GM12878 (cell line): Measurements from ENCODE around the gene ABCC11. TPM values are rescaled to one million over a fixed set of nuclear protein-coding genes. Genes with fewer than 3 reads are reported as not detected.

Experiments
- ATAC-seq: fragments of 200-7000 bp; cut with Tn5 transposase; 3 replicates; pipeline ENCODE4 v1.9.1; 2020; ENCODE audit warnings: mild to moderate bottlenecking, moderate library complexity
- BruUV-seq: library from RNA; stranded (reverse); fragments of 400-500 nt; replicated peaks from 2 replicates; lab custom pipeline; 2021; lab: Mats Ljungman, UMichigan
- CTCF ChIA-PET: fragments of 300-600 bp; sonication (Branson Sonifier 250); formaldehyde crosslinking; extraction: SDS; loops from one replicate; lab custom pipeline; 2021; ENCODE audit warnings: inconsistent platforms; lab: Yijun Ruan, JAX
- POLR2A ChIA-PET: fragments of 350-600 bp; formaldehyde crosslinking; extraction: SDS; loops from one replicate; lab custom pipeline; 2021; ENCODE audit warnings: inconsistent platforms; lab: Charles Lee
- RAD21 ChIA-PET: fragments of 300-600 bp; sonication (Branson Sonifier 250); formaldehyde crosslinking; loops from one replicate; lab custom pipeline; 2023; ENCODE audit warnings: antibody characterized with exemption; ENCODE audit not compliant: unreplicated experiment; lab: Charles Lee
- SMC1A ChIA-PET: fragments of 300-600 bp; sonication (Branson Sonifier 250); formaldehyde crosslinking; loops from one replicate; lab custom pipeline; 2023; ENCODE audit not compliant: unreplicated experiment, uncharacterized antibody; lab: Charles Lee
- DNase-seq: peaks from one replicate; pipeline ENCODE4 v3.0.0-alpha.2; 2011; ENCODE audit warnings: low read depth, low spot score
- FAIRE-seq: peaks from 3 replicates; lab custom pipeline; 2011; peaks lifted over from hg19 to GRCh38; lab: Jason Lieb, UNC
- H2AFZ ChIP-seq: 2 replicates; pipeline ENCODE4 v1.6.0; 2011; ENCODE audit warnings: low read depth, low read length, control low read depth; ENCODE audit not compliant: control insufficient read depth
- H3K27ac ChIP-seq: 2 replicates; pipeline ENCODE4 v1.5.1; 2011; ENCODE audit warnings: control low read depth; ENCODE audit not compliant: control insufficient read depth, insufficient read depth
- H3K27me3 ChIP-seq, 2 experiments: replicated peaks in 1 of 2; 2 replicates each; pipeline versions ENCODE4 v1.6.0 to v1.6.1; 2011; ENCODE audit warnings: low read length in 1 of 2; ENCODE audit not compliant: control insufficient read depth in 2 of 2, insufficient read depth in 2 of 2
- H3K36me3 ChIP-seq, 2 experiments: 2 replicates each; pipeline ENCODE4 v1.5.1; 2011; ENCODE audit warnings: low read length in 1 of 2; ENCODE audit not compliant: control insufficient read depth in 2 of 2, insufficient read depth in 2 of 2
- H3K4me1 ChIP-seq: 2 replicates; pipeline ENCODE4 v1.6.1; 2011; ENCODE audit warnings: mild to moderate bottlenecking, low read length, moderate library complexity, mixed read lengths; ENCODE audit not compliant: control insufficient read depth, insufficient read depth
- H3K4me2 ChIP-seq: 2 replicates; pipeline ENCODE4 v1.6.0; 2011; ENCODE audit warnings: control low read depth; ENCODE audit not compliant: control insufficient read depth, insufficient read depth
- H3K4me3 ChIP-seq: fragments of 200-600 bp; sonication (generic); 2 replicates; pipeline ENCODE4 v1.5.1; 2016
- H3K79me2 ChIP-seq: 2 replicates; pipeline ENCODE4 v1.6.0; 2011; ENCODE audit warnings: low read length; ENCODE audit not compliant: control insufficient read depth, insufficient read depth
- H3K9ac ChIP-seq: 2 replicates; pipeline ENCODE4 v1.8.0; 2011; ENCODE audit warnings: low read length, control low read depth, mixed read lengths; ENCODE audit not compliant: control insufficient read depth, insufficient read depth
- H3K9me3 ChIP-seq: replicated peaks from 3 replicates; pipeline ENCODE4 v1.5.1; 2011; ENCODE audit warnings: mild to moderate bottlenecking, low read length; ENCODE audit not compliant: control insufficient read depth, insufficient read depth
- H4K20me1 ChIP-seq: 2 replicates; pipeline ENCODE4 v1.6.0; 2011; ENCODE audit not compliant: control insufficient read depth, insufficient read depth
- BHLHE40 ChIP-seq, 2 experiments: fragments of 450-650 bp in 1 of 2; IDR thresholded peaks; 2 replicates each; pipeline ENCODE4 v1.6.1; 2011 to 2017; ENCODE audit warnings: low read depth in 2 of 2, borderline replicate concordance in 1 of 2, improper control_type of control experiment in 1 of 2, low read length in 1 of 2, mild to moderate bottlenecking in 1 of 2
- GABPA ChIP-seq: IDR thresholded peaks from 2 replicates; pipeline ENCODE4 v1.6.1; 2014; ENCODE audit warnings: antibody characterized with exemption, low read depth, mild to moderate bottlenecking, inconsistent platforms
- MEF2B ChIP-seq: fragments of 450-650 bp; IDR thresholded peaks from 2 replicates; pipeline ENCODE4 v1.6.1; 2018; ENCODE audit warnings: mild to moderate bottlenecking, moderate library complexity; ENCODE audit not compliant: partially characterized antibody, poor library complexity, severe bottlenecking
- MYC ChIP-seq: IDR thresholded peaks from 2 replicates; pipeline ENCODE4 v1.6.1; 2011; ENCODE audit warnings: mild to moderate bottlenecking, low read length, moderate library complexity, inconsistent platforms; ENCODE audit not compliant: insufficient read depth, insufficient replicate concordance, insufficient read length, severe bottlenecking
- NBN ChIP-seq: fragments of 450-650 bp; IDR thresholded peaks from 2 replicates; pipeline ENCODE4 v1.6.1; 2016
- RAD21 ChIP-seq: IDR thresholded peaks from 2 replicates; pipeline ENCODE4 v1.6.1; 2011; ENCODE audit warnings: mild to moderate bottlenecking, low read depth, low read length, moderate library complexity; ENCODE audit not compliant: insufficient read depth
- RUNX3 ChIP-seq: IDR thresholded peaks from 2 replicates; pipeline ENCODE4 v1.6.1; 2012; ENCODE audit warnings: low read length, inconsistent platforms
- SMC3 ChIP-seq: IDR thresholded peaks from 2 replicates; pipeline ENCODE4 v1.6.1; 2011; ENCODE audit warnings: low read length, improper control_type of control experiment, borderline replicate concordance
- SUZ12 ChIP-seq: fragments of 200-600 bp; sonication (generic); IDR thresholded peaks from one replicate; pipeline ENCODE4 v1.6.1; 2018; ENCODE audit warnings: antibody characterized with exemption, mild to moderate bottlenecking; ENCODE audit not compliant: unreplicated experiment
- TAF1 ChIP-seq: IDR thresholded peaks from 2 replicates; pipeline ENCODE4 v1.6.1; 2011; ENCODE audit warnings: mild to moderate bottlenecking, low read depth, low read length, borderline replicate concordance
- WGBS: methylation state at CpG from one replicate; pipeline ENCODE4 v1.1.6; 2016; ENCODE audit warnings: low lambda C conversion rate; ENCODE audit not compliant: insufficient replicate concordance, insufficient coverage; ENCODE audit errors: missing lambda C conversion rate; 5-methylcytosine and 5-hydroxymethylcytosine counted together
- in situ Hi-C: fragments of 300-500 bp; cut with MboI; formaldehyde crosslinking; loops from 9 replicates; pipeline ENCODE4 v1.14.3; 2018; ENCODE audit warnings: mixed read lengths
- intact Hi-C: fragments of 100-400 bp; cut with micrococcal nuclease; formaldehyde crosslinking; loops from one replicate; pipeline ENCODE4 v1.14.2; 2022; ENCODE audit not compliant: unreplicated experiment
- polyA plus RNA-seq, 11 experiments: library from polyadenylated mRNA; depleted of rRNA in 4 of 11; unstranded in 6 of 11; stranded (reverse) in 5 of 11; fragments of >200 nt; fragmentation: Nextera tagmentation in 4 of 11; fragmentation: Illumina TruSeq in 1 of 11; extraction: Ambion mirVana in 4 of 11; extraction: Trizol in 1 of 11; gene quantifications; 1 replicate in 1 of 11; 2 replicates in 10 of 11; pipeline versions ENCODE4 v1.2.1 to v1.2.3, GENCODE V29; 2011 to 2016; ENCODE audit warnings: inconsistent platforms in 2 of 11, missing spikeins in 2 of 11, low read depth in 1 of 11
- total RNA-seq, 4 experiments: library from RNA; depleted of rRNA in 3 of 4; stranded (reverse); fragments of >200 nt in 3 of 4; fragmentation: Illumina TruSeq in 1 of 4; extraction: Trizol in 1 of 4; gene quantifications; 2 replicates each; pipeline versions ENCODE4 v1.2.1 to v1.2.3, GENCODE V29; 2013 to 2021
- TF ChIP-seq, protein P1 (sequence below): IDR thresholded peaks from 2 replicates; pipeline ENCODE4 v1.6.1; 2012; ENCODE audit warnings: mild to moderate bottlenecking, low read depth, low read length
- TF ChIP-seq, protein P2 (sequence below): IDR thresholded peaks from 2 replicates; pipeline ENCODE4 v1.6.1; 2011; ENCODE audit warnings: mild to moderate bottlenecking, low read depth, low read length, moderate library complexity; ENCODE audit not compliant: insufficient replicate concordance
- TF ChIP-seq, protein P3 (sequence below): fragments of 450-650 bp; IDR thresholded peaks from 2 replicates; pipeline ENCODE4 v1.6.1; 2017; ENCODE audit warnings: low read depth, mild to moderate bottlenecking, moderate library complexity

Gene ABCC11
- total and polyA plus RNA-seq, 10 of the 15 experiments (the other 5 are each of a cell fraction or from before 2014, with no cell fraction given): 0.04 to 0.20 (median 0.10) TPM; not detected in 6

DNA sequence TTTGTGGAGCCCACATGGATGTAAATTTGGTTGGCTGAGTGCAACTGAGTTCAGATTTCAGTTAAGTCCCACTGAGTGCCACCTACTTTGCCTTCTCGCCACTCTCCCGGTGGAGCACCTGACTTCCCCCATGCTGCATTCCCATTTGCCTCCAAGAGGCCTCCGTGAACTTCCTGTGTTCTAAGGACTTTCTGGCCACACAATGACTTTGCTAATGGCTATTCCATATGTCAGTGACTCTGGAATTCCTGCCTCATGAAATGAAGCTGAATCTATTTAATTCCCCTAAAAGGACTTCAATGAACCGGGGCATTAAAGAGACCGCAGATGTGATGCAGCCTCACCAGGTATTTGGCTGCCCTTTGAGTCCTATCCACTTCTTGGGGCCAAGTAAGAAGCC lies 121.5 kb downstream of the ABCC11 start:
- intact Hi-C loops: no loop called here
- Histone ChIP-seq H3K9me3 (no peaks in the 10 kb centered on the region), H3K4me2 (no peak overlapping the region), H3K27me3 (no peaks in the 10 kb centered on the region), H3K9ac (no peak overlapping the region), H3K79me2 (no peaks in the 10 kb centered on the region), H3K27ac (no peak overlapping the region), H3K36me3 (no peaks in the 10 kb centered on the region), H3K4me3 (no peak overlapping the region), H4K20me1 (no peaks in the 10 kb centered on the region), H3K4me1 (no peaks in the 10 kb centered on the region; the same call in 1 of the 2 replicates), H2AFZ (no peak overlapping the region)
- ATAC-seq: no peak
- no TSS peak for BruUV-seq
- RAD21 ChIA-PET: interaction anchor here (0.9 kb wide), 1 partner anchor 30 kb away, joined by 3 read pairs; no protein-coding TSS in a partner anchor
- DNase-seq: no peak
- in situ Hi-C loops: no loop called here
- TF ChIP-seq, protein P1, sequence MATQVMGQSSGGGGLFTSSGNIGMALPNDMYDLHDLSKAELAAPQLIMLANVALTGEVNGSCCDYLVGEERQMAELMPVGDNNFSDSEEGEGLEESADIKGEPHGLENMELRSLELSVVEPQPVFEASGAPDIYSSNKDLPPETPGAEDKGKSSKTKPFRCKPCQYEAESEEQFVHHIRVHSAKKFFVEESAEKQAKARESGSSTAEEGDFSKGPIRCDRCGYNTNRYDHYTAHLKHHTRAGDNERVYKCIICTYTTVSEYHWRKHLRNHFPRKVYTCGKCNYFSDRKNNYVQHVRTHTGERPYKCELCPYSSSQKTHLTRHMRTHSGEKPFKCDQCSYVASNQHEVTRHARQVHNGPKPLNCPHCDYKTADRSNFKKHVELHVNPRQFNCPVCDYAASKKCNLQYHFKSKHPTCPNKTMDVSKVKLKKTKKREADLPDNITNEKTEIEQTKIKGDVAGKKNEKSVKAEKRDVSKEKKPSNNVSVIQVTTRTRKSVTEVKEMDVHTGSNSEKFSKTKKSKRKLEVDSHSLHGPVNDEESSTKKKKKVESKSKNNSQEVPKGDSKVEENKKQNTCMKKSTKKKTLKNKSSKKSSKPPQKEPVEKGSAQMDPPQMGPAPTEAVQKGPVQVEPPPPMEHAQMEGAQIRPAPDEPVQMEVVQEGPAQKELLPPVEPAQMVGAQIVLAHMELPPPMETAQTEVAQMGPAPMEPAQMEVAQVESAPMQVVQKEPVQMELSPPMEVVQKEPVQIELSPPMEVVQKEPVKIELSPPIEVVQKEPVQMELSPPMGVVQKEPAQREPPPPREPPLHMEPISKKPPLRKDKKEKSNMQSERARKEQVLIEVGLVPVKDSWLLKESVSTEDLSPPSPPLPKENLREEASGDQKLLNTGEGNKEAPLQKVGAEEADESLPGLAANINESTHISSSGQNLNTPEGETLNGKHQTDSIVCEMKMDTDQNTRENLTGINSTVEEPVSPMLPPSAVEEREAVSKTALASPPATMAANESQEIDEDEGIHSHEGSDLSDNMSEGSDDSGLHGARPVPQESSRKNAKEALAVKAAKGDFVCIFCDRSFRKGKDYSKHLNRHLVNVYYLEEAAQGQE: no peak
- TF ChIP-seq GABPA: no peak
- no peak for TF ChIP-seq NBN
- TF ChIP-seq RAD21: no peak
- no peak for TF ChIP-seq SMC3
- TF ChIP-seq BHLHE40 (IDR thresholded peaks at IDR 0.05; ENCODE audit: borderline replicate concordance in 1 of 2, low read depth in 2 of 2, low read length in 1 of 2): no peak
- TF ChIP-seq, protein P2, sequence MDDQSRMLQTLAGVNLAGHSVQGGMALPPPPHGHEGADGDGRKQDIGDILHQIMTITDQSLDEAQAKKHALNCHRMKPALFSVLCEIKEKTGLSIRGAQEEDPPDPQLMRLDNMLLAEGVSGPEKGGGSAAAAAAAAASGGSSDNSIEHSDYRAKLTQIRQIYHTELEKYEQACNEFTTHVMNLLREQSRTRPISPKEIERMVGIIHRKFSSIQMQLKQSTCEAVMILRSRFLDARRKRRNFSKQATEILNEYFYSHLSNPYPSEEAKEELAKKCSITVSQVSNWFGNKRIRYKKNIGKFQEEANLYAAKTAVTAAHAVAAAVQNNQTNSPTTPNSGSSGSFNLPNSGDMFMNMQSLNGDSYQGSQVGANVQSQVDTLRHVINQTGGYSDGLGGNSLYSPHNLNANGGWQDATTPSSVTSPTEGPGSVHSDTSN: no peak
- no peak for TF ChIP-seq RUNX3
- no peak for TF ChIP-seq MEF2B
- TF ChIP-seq TAF1: no peak
- TF ChIP-seq MYC: no peak
- TF ChIP-seq, protein P3, sequence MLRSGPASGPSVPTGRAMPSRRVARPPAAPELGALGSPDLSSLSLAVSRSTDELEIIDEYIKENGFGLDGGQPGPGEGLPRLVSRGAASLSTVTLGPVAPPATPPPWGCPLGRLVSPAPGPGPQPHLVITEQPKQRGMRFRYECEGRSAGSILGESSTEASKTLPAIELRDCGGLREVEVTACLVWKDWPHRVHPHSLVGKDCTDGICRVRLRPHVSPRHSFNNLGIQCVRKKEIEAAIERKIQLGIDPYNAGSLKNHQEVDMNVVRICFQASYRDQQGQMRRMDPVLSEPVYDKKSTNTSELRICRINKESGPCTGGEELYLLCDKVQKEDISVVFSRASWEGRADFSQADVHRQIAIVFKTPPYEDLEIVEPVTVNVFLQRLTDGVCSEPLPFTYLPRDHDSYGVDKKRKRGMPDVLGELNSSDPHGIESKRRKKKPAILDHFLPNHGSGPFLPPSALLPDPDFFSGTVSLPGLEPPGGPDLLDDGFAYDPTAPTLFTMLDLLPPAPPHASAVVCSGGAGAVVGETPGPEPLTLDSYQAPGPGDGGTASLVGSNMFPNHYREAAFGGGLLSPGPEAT: no peak
- TF ChIP-seq SUZ12: no peak
- FAIRE-seq: no peak
- SMC1A ChIA-PET: no interaction called here
- CTCF ChIA-PET: no interaction called here
- WGBS: 83% methylated on average over 5 of the region's 5 CpGs
- POLR2A ChIA-PET: interaction anchor here (0.5 kb wide), 1 partner anchor 1138 kb away, joined by 3 read pairs; no protein-coding TSS in a partner anchor
